Esophagus squamous epithelium (tissue), 5 donors: ENCODE measurements around the gene ASMTL. TPM values are rescaled to one million over a fixed set of nuclear protein-coding genes. Genes with fewer than 3 reads are reported as not detected.

ENCODE experiments used
- DNase-seq: peaks from one replicate; lab custom pipeline; 2025; lab: John Stamatoyannopoulos, UW
- H3K27ac ChIP-seq, 4 donors: fragments of 200-600 bp; sonication (generic); one replicate each; pipeline ENCODE4 v1.5.1; 2016 to 2019; ENCODE audit warnings: mild to moderate bottlenecking in 1 of 4
- H3K27me3 ChIP-seq, 4 donors: fragments of 200-600 bp; sonication (generic); 1 replicate in 3 of 4; 2 replicates in 1 of 4; pipeline versions ENCODE4 v1.5.1 to v1.6.0; 2017 to 2021; ENCODE audit warnings: antibody characterized with exemption in 1 of 4
- H3K36me3 ChIP-seq, 3 donors: fragments of 200-600 bp; sonication (generic); one replicate each; pipeline ENCODE4 v1.5.1; 2016 to 2019
- H3K4me1 ChIP-seq, 3 donors: fragments of 200-600 bp; sonication (generic); one replicate each; pipeline ENCODE4 v1.5.1; 2017 to 2019
- H3K4me3 ChIP-seq, 4 donors: fragments of 200-600 bp; sonication (generic); 1 replicate in 3 of 4; 2 replicates in 1 of 4; pipeline ENCODE4 v1.5.1; 2016 to 2019; ENCODE audit warnings: mild to moderate bottlenecking in 2 of 4, moderate library complexity in 1 of 4
- H3K9me3 ChIP-seq, 3 donors: fragments of 200-600 bp; sonication (generic); one replicate each; pipeline ENCODE4 v1.5.1; 2016 to 2019
- POLR2A ChIP-seq, 4 donors: fragments of 450-650 bp; IDR thresholded peaks; one replicate each; pipeline ENCODE4 v1.6.1; 2017; ENCODE audit warnings: antibody characterized with exemption in 4 of 4, mild to moderate bottlenecking in 4 of 4, moderate library complexity in 3 of 4
- WGBS, 2 donors: methylation state at CpG; one replicate each; pipeline ENCODE4 v1.1.5; 2018; 5-methylcytosine and 5-hydroxymethylcytosine counted together
- intact Hi-C: fragments of 100-400 bp; cut with DNase I; formaldehyde crosslinking; loops from one replicate; pipeline ENCODE4 v1.15.0; 2022
- total RNA-seq, 4 donors: library from RNA; depleted of rRNA; stranded (reverse); fragments of >200 nt; gene quantifications; one replicate each; pipeline ENCODE4 v1.1.0, GENCODE V29; 2016
- TF ChIP-seq, protein P1 (sequence below), 6 experiments: fragments of 450-650 bp in 4 of 6; fragments of 200-600 bp in 2 of 6; sonication (generic) in 2 of 6; IDR thresholded peaks; one replicate each; pipeline ENCODE4 v1.5.1; 2016 to 2019; ENCODE audit warnings: antibody characterized with exemption in 6 of 6, mild to moderate bottlenecking in 4 of 6, moderate library complexity in 4 of 6
- donor health status: DM: yes; HTN: yes; CAD: no.

The ASMTL gene
- total RNA-seq, 4 donors from 2014 or later: 4.4 to 21.4 (median 11.1) TPM

DNA sequence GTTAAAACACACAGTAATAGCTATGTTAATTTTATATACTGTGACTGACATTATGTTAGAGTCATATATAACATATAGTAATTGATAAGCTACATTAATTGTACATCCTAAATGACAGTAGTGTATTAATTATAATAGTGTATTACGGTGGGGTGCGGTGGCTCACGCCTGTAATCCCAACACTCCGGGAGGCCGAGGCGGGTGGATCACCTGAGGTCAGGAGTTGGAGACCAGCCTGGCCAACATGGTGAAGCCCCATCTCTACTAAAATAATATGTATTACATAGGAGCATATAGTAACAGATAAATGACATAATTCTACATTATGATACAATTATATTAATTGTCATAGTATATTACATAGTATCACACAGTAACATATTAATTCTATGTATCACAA, 12.2 kb downstream of the ASMTL start:
- intact Hi-C loops: no loop called here
- peaks cover 0 to 66% (median 0%) of the 10 kb centered on the region in 3 donors for H3K36me3 ChIP-seq
- no peaks in the 10 kb centered on the region for H3K9me3 ChIP-seq
- H3K4me1 ChIP-seq: no peaks in the 10 kb centered on the region
- TF ChIP-seq, protein P1, sequence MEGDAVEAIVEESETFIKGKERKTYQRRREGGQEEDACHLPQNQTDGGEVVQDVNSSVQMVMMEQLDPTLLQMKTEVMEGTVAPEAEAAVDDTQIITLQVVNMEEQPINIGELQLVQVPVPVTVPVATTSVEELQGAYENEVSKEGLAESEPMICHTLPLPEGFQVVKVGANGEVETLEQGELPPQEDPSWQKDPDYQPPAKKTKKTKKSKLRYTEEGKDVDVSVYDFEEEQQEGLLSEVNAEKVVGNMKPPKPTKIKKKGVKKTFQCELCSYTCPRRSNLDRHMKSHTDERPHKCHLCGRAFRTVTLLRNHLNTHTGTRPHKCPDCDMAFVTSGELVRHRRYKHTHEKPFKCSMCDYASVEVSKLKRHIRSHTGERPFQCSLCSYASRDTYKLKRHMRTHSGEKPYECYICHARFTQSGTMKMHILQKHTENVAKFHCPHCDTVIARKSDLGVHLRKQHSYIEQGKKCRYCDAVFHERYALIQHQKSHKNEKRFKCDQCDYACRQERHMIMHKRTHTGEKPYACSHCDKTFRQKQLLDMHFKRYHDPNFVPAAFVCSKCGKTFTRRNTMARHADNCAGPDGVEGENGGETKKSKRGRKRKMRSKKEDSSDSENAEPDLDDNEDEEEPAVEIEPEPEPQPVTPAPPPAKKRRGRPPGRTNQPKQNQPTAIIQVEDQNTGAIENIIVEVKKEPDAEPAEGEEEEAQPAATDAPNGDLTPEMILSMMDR (IDR thresholded peaks at IDR 0.05): no peak
- no peak for TF ChIP-seq POLR2A (IDR thresholded peaks at IDR 0.05)
- DNase-seq: no peak
- H3K4me3 ChIP-seq: no peak overlapping the region
- H3K27me3 ChIP-seq: no peaks in the 10 kb centered on the region
- 94 to 97% methylated on average over 6 of the region's 6 CpGs for WGBS, 2 donors
- H3K27ac ChIP-seq: no peak overlapping the region

DNA sequence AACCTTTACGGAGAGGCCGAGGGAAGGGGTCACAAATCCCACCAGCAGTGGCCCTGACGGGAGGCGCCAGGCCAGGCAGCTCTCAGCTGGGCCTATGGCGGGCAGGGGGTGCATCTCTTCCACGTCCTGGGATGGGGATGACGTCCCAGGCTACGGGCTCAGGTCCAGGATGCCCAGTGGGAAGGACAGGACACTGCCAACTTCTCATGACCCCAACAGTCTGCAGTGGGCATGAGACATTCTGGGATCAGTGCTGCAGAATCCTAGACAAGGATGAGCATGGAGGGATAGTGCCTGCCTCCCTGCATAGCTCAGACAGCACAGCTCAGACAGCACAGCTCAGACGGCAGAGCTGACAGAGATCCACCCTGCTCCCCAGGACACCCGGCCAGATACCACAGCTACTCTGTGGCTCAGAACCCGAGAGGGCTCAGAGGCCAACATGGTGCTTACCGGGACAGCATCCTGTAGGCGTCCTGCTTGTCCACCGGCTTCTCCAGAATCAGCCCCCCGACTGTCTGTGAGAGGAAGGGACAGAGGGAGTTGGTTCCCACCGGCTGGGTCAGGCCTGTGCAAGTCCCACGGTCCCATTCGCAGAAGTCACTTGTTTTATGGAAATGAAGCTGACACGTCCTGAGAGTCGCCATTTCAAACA, 17.3 kb downstream of the ASMTL start:
- Histone ChIP-seq H3K4me1 (no peaks in the 10 kb centered on the region), H3K27me3 (no peaks in the 10 kb centered on the region), H3K4me3 (no peak overlapping the region), H3K27ac (no peak overlapping the region), H3K36me3 (peaks cover 0 to 86% (median 0%) of the 10 kb centered on the region in 3 donors), H3K9me3 (no peaks in the 10 kb centered on the region)
- DNase-seq: no peak
- WGBS, 2 donors: 83 to 93% methylated on average over 5 to 14 of the region's 20 CpGs
- TF ChIP-seq POLR2A (IDR thresholded peaks at IDR 0.05): no peak
- TF ChIP-seq, protein P1 (IDR thresholded peaks at IDR 0.05): no peak
- intact Hi-C loops: no loop called here

DNA sequence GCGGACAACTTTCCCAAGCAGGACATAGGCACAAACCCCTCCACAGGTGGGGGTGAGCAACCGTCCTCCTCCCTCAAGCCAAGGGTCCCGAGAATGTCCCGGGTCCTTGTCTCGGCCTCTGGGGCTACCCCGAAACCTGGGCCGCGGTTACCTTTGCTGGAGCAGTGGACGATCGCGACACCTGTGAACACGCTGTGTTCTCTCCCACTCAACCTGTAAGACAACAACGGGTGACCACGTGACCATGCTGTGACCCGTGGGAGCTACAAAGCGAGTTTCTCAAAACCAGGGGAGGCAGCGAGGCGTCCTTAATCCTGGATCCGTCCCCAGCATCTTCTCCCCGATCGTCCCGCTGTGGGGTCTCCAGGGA, 17.9 kb downstream of the ASMTL start:
- Histone ChIP-seq H3K36me3 (peaks cover 0 to 86% (median 0%) of the 10 kb centered on the region in 3 donors), H3K9me3 (no peaks in the 10 kb centered on the region), H3K27ac (no peak overlapping the region), H3K4me1 (no peaks in the 10 kb centered on the region), H3K4me3 (no peak overlapping the region), H3K27me3 (no peaks in the 10 kb centered on the region)
- intact Hi-C loops: no loop called here
- TF ChIP-seq, protein P1 (IDR thresholded peaks at IDR 0.05): no peak
- TF ChIP-seq POLR2A (IDR thresholded peaks at IDR 0.05): no peak
- WGBS, 2 donors: 90 to 95% methylated on average over 10 to 18 of the region's 22 CpGs
- DNase-seq: no peak

GRCh38 chrX:1433646-1434357, 18.9 kb downstream of the ASMTL start:
- intact Hi-C loops: no loop called here

More at GRCh38 chrX:1433646-1434357, 18.9 kb downstream of the ASMTL start:
- H3K9me3 ChIP-seq: no peaks in the 10 kb centered on the region
- 92 to 96% methylated on average over 12 of the region's 19 CpGs for WGBS, 2 donors
- no peak for TF ChIP-seq POLR2A (IDR thresholded peaks at IDR 0.05)
- TF ChIP-seq, protein P1 (IDR thresholded peaks at IDR 0.05): no peak
- no peaks in the 10 kb centered on the region for H3K4me1 ChIP-seq
- H3K36me3 ChIP-seq: peaks cover 0 to 76% (median 0%) of the 10 kb centered on the region in 3 donors
- no peak for DNase-seq
- no peak overlapping the region for H3K4me3 ChIP-seq
- no peaks in the 10 kb centered on the region for H3K27me3 ChIP-seq
- H3K27ac ChIP-seq: no peak overlapping the region
